ENCODE measurements around the gene LRRTM4. TPM values are rescaled to one million over a fixed set of nuclear protein-coding genes. Genes with fewer than 3 reads are reported as not detected.

The LRRTM4 gene
- total RNA-seq, 2 experiments from 2014 or later, result not detected

DNA sequence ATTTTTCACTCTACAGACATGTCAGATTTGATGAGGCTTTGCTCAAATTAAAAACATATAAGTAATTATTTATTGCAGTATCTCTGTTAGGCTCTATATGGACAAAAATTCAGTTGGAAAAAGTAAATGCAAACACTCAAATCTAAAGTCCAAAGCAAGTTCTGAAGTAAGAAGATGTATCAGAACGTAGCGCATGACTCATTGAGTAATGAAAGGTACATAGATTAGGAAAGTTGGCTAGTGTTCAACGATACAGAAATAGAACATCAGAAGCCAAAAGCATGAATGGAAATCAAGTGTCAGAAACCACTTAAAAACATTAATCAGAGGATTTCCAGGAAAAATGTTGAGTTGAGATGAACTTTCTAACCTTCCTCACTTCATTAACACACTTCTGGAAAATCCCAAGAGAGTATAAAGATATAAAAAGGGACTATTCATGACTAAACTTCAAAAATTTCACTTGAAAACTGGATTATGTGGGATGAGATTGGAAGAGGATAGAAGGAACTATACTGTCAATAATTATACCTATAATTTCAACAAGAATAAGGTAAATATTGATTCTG, 494.1 kb downstream of the LRRTM4 start:
- no peak overlapping the region for H3K4me3 ChIP-seq (ENCODE audit: low read depth, low read length, poor library complexity, severe bottlenecking)
- CTCF ChIA-PET (ENCODE audit: unreplicated experiment), result no interaction called here
- TF ChIP-seq EZH2phosphoT487 (IDR thresholded peaks at IDR 0.05; ENCODE audit: borderline replicate concordance, low read depth, low read length), result no peak
- TF ChIP-seq, protein P1, sequence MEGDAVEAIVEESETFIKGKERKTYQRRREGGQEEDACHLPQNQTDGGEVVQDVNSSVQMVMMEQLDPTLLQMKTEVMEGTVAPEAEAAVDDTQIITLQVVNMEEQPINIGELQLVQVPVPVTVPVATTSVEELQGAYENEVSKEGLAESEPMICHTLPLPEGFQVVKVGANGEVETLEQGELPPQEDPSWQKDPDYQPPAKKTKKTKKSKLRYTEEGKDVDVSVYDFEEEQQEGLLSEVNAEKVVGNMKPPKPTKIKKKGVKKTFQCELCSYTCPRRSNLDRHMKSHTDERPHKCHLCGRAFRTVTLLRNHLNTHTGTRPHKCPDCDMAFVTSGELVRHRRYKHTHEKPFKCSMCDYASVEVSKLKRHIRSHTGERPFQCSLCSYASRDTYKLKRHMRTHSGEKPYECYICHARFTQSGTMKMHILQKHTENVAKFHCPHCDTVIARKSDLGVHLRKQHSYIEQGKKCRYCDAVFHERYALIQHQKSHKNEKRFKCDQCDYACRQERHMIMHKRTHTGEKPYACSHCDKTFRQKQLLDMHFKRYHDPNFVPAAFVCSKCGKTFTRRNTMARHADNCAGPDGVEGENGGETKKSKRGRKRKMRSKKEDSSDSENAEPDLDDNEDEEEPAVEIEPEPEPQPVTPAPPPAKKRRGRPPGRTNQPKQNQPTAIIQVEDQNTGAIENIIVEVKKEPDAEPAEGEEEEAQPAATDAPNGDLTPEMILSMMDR (conservative IDR thresholded peaks at IDR 0.05; ENCODE audit: low read length), result no peak
- H3K79me2 ChIP-seq (ENCODE audit: insufficient read depth, low read depth, low read length), result no peaks in the 10 kb centered on the region
- no peak overlapping the region for H3K4me2 ChIP-seq (ENCODE audit: low read length)
- POLR2A ChIA-PET, result no interaction called here
- H3K27ac ChIP-seq (ENCODE audit: low read depth, low read length, poor library complexity, severe bottlenecking), result no peak overlapping the region
- no peaks in the 10 kb centered on the region for H4K20me1 ChIP-seq (ENCODE audit: insufficient read depth, low read length)
- H3K9me3 ChIP-seq (ENCODE audit: low read length), result 0 out of 2 replicates have a peak, but pooled peaks cover 4% of the 10 kb centered on the region
- no TSS peak for BruUV-seq (replicated peaks)
- H3K9me2 ChIP-seq (ENCODE audit: insufficient read depth, low read length), result no peaks in the 10 kb centered on the region
- H2AFZ ChIP-seq (ENCODE audit: low read length), result no peak overlapping the region
- no peak for DNase-seq (ENCODE audit: low spot score)
- H3K4me1 ChIP-seq (ENCODE audit: insufficient read depth, low read length, poor library complexity, severe bottlenecking), result no peaks in the 10 kb centered on the region
- intact Hi-C loops (cut with micrococcal nuclease; ENCODE audit: unreplicated experiment), result no loop called here
- H3K36me3 ChIP-seq (ENCODE audit: insufficient read depth, low read length), result no peaks in the 10 kb centered on the region

DNA sequence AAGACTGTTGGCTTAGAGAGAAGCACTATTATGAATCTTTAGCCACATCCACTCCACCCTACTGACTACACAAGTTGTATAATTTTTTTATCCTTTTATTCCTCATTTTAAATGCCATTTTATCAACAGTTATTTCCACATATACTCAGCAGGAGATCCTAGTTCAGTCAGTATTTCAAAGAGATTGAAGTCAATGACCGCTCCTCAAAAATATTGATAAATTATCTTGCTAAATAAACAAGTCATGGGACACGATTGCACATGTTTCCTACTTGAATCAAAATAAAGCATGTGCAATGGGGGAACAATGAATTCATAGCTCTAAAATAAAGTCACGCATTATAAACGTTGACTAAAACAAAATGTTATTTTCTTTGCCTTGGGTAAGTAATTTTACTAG, 496.5 kb downstream of the LRRTM4 start:
- H3K4me2 ChIP-seq (ENCODE audit: low read length), result no peak overlapping the region
- H3K36me3 ChIP-seq (ENCODE audit: insufficient read depth, low read length), result no peaks in the 10 kb centered on the region
- DNase-seq (ENCODE audit: low spot score), result no peak
- no peaks in the 10 kb centered on the region for H3K4me1 ChIP-seq (ENCODE audit: insufficient read depth, low read length, poor library complexity, severe bottlenecking)
- H2AFZ ChIP-seq (ENCODE audit: low read length), result no peak overlapping the region
- BruUV-seq (replicated peaks), result no TSS peak
- no peaks in the 10 kb centered on the region for H4K20me1 ChIP-seq (ENCODE audit: insufficient read depth, low read length)
- POLR2A ChIA-PET, result interaction anchor here (0.7 kb wide), 1 partner anchor 137 kb away, joined by 3 read pairs; no protein-coding TSS in a partner anchor
- H3K79me2 ChIP-seq (ENCODE audit: insufficient read depth, low read depth, low read length), result no peaks in the 10 kb centered on the region
- H3K27ac ChIP-seq (ENCODE audit: low read depth, low read length, poor library complexity, severe bottlenecking), result no peak overlapping the region
- TF ChIP-seq, protein P1 (conservative IDR thresholded peaks at IDR 0.05; ENCODE audit: low read length), result no peak
- no peak for TF ChIP-seq EZH2phosphoT487 (IDR thresholded peaks at IDR 0.05; ENCODE audit: borderline replicate concordance, low read depth, low read length)
- H3K9me3 ChIP-seq (ENCODE audit: low read length), result 0 out of 2 replicates have a peak, but pooled peaks cover 4% of the 10 kb centered on the region
- H3K4me3 ChIP-seq (ENCODE audit: low read depth, low read length, poor library complexity, severe bottlenecking), result no peak overlapping the region
- no peaks in the 10 kb centered on the region for H3K9me2 ChIP-seq (ENCODE audit: insufficient read depth, low read length)
- CTCF ChIA-PET (ENCODE audit: unreplicated experiment), result no interaction called here
- intact Hi-C loops (cut with micrococcal nuclease; ENCODE audit: unreplicated experiment), result no loop called here

DNA sequence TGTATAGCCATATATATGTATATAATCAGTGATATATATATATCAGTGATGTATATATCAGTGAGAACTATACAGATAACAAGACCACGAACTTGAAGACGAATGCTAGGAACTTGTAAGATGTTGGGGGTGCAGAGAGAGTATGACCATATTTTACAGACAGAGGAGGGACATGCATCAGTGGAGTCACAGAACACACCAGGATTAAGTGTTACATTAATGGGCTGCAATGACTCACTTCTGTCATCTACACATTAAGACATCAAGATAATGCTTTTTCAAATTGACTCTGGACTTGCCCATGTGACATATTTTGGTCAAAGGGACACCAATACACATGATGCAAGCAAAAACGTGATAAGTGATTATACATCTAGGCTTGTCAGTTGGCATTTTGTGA, 501.0 kb downstream of the LRRTM4 start:
- no peak for TF ChIP-seq EZH2phosphoT487 (IDR thresholded peaks at IDR 0.05; ENCODE audit: borderline replicate concordance, low read depth, low read length)
- TF ChIP-seq, protein P1 (conservative IDR thresholded peaks at IDR 0.05; ENCODE audit: low read length), result no peak
- CTCF ChIA-PET (ENCODE audit: unreplicated experiment), result no interaction called here

More for the DNA sequence above, 501.0 kb downstream of the LRRTM4 start:
- Histone ChIP-seq H3K27ac (ENCODE audit: low read depth, low read length, poor library complexity, severe bottlenecking) (no peak overlapping the region), H4K20me1 (ENCODE audit: insufficient read depth, low read length) (no peaks in the 10 kb centered on the region), H2AFZ (ENCODE audit: low read length) (no peak overlapping the region), H3K79me2 (ENCODE audit: insufficient read depth, low read depth, low read length) (no peaks in the 10 kb centered on the region), H3K4me3 (ENCODE audit: low read depth, low read length, poor library complexity, severe bottlenecking) (no peak overlapping the region), H3K9me3 (ENCODE audit: low read length) (no peaks in the 10 kb centered on the region), H3K4me2 (ENCODE audit: low read length) (no peak overlapping the region), H3K36me3 (ENCODE audit: insufficient read depth, low read length) (no peaks in the 10 kb centered on the region), H3K4me1 (ENCODE audit: insufficient read depth, low read length, poor library complexity, severe bottlenecking) (no peaks in the 10 kb centered on the region), H3K9me2 (ENCODE audit: insufficient read depth, low read length) (no peaks in the 10 kb centered on the region)
- DNase-seq (ENCODE audit: low spot score), result no peak
- intact Hi-C loops (cut with micrococcal nuclease; ENCODE audit: unreplicated experiment), result no loop called here
- BruUV-seq (replicated peaks), result no TSS peak
- POLR2A ChIA-PET, result interaction anchor here (0.9 kb wide), 1 partner anchor 26 kb away, joined by 3 read pairs; no protein-coding TSS in a partner anchor
